Small intestine (tissue), 7 donors: ENCODE measurements around the gene KIAA1958. TPM values are rescaled to one million over a fixed set of nuclear protein-coding genes. Genes with fewer than 3 reads are reported as not detected.

Experiments
- DNase-seq, 2 donors: peaks; one replicate each; pipeline versions ENCODE4 v3.0.0 to v3.0.0-alpha.2; 2013
- FAIRE-seq: peaks from 2 replicates; lab custom pipeline; 2012; peaks lifted over from hg19 to GRCh38; lab: Jason Lieb, UNC
- H3K27ac ChIP-seq, 3 donors: one replicate each; pipeline ENCODE4 v1.5.1; 2013; ENCODE audit warnings: low read length in 2 of 3, mild to moderate bottlenecking in 2 of 3, control low read depth in 1 of 3, inconsistent platforms in 1 of 3, low read depth in 1 of 3, moderate library complexity in 1 of 3
- H3K27me3 ChIP-seq, 3 donors: one replicate each; pipeline ENCODE4 v1.6.1; 2013; ENCODE audit warnings: low read length in 3 of 3, inconsistent platforms in 1 of 3; ENCODE audit not compliant: control insufficient read depth in 3 of 3, insufficient read depth in 3 of 3
- H3K36me3 ChIP-seq, 3 donors: one replicate each; pipeline ENCODE4 v1.6.1; 2013; ENCODE audit warnings: low read length in 3 of 3, inconsistent platforms in 1 of 3, low read depth in 1 of 3, mild to moderate bottlenecking in 1 of 3, moderate library complexity in 1 of 3; ENCODE audit not compliant: control insufficient read depth in 3 of 3, insufficient read depth in 2 of 3
- H3K4me1 ChIP-seq, 3 donors: one replicate each; pipeline ENCODE4 v1.6.1; 2013; ENCODE audit warnings: low read length in 2 of 3, inconsistent platforms in 1 of 3, low read depth in 1 of 3, mild to moderate bottlenecking in 1 of 3, moderate library complexity in 1 of 3; ENCODE audit not compliant: control insufficient read depth in 3 of 3, insufficient read depth in 2 of 3
- H3K4me3 ChIP-seq, 3 donors: one replicate each; pipeline ENCODE4 v1.5.1; 2013; ENCODE audit warnings: low read length in 3 of 3, control low read depth in 1 of 3, inconsistent platforms in 1 of 3, low read depth in 1 of 3, mild to moderate bottlenecking in 1 of 3, moderate library complexity in 1 of 3
- H3K9me3 ChIP-seq, 2 donors: one replicate each; pipeline ENCODE4 v1.6.1; 2013; ENCODE audit warnings: low read depth in 1 of 2, low read length in 1 of 2; ENCODE audit not compliant: control insufficient read depth in 2 of 2, insufficient read depth in 1 of 2
- WGBS, 3 donors: extraction: QIAGEN DNeasy Blood & Tissue Kit; methylation state at CpG; one replicate each; pipeline ENCODE4 v1.1.7; 2013; 5-methylcytosine and 5-hydroxymethylcytosine counted together
- polyA plus RNA-seq, 4 donors: library from polyadenylated mRNA; stranded (reverse) in 3 of 4; unstranded in 1 of 4; fragments of 200-250 nt in 3 of 4; fragments of 120-200 nt in 1 of 4; gene quantifications; one replicate each; pipeline versions ENCODE4 v1.2.1 to v1.2.3, GENCODE V29; 2013
- donor health status: healthy with polysubstance abuse.
- donor health status: control.
- donor health status: control.
- donor health status: Bipolar disorder and iron deficiency.
- donor health status: healthy.

The KIAA1958 gene
- polyA plus RNA-seq, 4 donors: 0.54 to 9.8 (median 1.1) TPM

- DNase-seq (peak; percentile 18 to 36), FAIRE-seq (no peak)
- 57 to 69% (median 68%) methylated on average over 4 of the region's 4 CpGs for WGBS, 3 donors
- no peak overlapping the region for H3K27ac ChIP-seq
- no peaks in the 10 kb centered on the region for H3K27me3 ChIP-seq
- H3K4me3 ChIP-seq: no peak overlapping the region
- H3K9me3 ChIP-seq: no peaks in the 10 kb centered on the region
- peaks cover 0 to 28% (median 1%) of the 10 kb centered on the region in 3 donors for H3K4me1 ChIP-seq
- no peaks in the 10 kb centered on the region for H3K36me3 ChIP-seq
Observed at GRCh38 chr9:112546149-112547012, 59.8 kb downstream of the KIAA1958 start.

DNA sequence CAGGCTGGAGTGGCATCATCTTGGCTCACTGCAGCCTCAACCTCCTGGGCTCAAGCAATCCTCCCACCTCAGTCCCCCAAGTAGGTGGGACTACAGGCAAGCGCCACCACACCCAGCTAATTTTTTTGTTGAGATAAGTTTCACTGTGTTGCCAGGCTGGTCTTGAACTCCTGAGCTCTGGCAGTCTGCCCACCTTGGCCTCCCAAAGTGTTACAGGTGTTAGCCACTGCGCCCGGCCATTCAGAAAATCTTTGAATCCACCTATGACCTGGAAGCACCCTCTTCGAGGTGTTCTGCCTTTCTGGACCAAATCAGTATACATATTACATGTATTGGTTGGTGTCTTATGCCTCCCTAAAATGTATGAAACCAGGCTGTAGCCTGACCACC, 61.4 kb downstream of the KIAA1958 start:
- DNase-seq: peak in 1 of 2 donors; percentile 62
- H3K4me1 ChIP-seq: peaks cover 0 to 30% (median 2%) of the 10 kb centered on the region in 3 donors
- H3K27ac ChIP-seq: peak overlapping the region in 1 of 3 donors; percentile 8

GRCh38 chr9:112548836-112549595, 62.4 kb downstream of the KIAA1958 start:
- Histone ChIP-seq H3K27me3 (no peaks in the 10 kb centered on the region), H3K9me3 (no peaks in the 10 kb centered on the region), H3K4me3 (no peak overlapping the region), H3K36me3 (no peaks in the 10 kb centered on the region), H3K4me1 (peaks cover 0 to 32% (median 4%) of the 10 kb centered on the region in 3 donors), H3K27ac (no peak overlapping the region)
- 77 to 92% (median 90%) methylated on average over 4 of the region's 4 CpGs for WGBS, 3 donors
- no peak for FAIRE-seq
- DNase-seq: no peak

More for the DNA sequence above, 61.4 kb downstream of the KIAA1958 start:
- Histone ChIP-seq H3K36me3 (no peaks in the 10 kb centered on the region), H3K4me3 (no peak overlapping the region), H3K9me3 (no peaks in the 10 kb centered on the region), H3K27me3 (no peaks in the 10 kb centered on the region)
- FAIRE-seq: no peak
- WGBS, 3 donors: 30 to 72% (median 38%) methylated on average over 4 of the region's 4 CpGs

GRCh38 chr9:112550531-112550930, 63.9 kb downstream of the KIAA1958 start:
- WGBS, 3 donors: 69 to 84% (median 75%) methylated on average over 4 of the region's 4 CpGs
- peak; percentile 13 to 32 for DNase-seq
- no peak for FAIRE-seq
- H3K27me3 ChIP-seq: no peaks in the 10 kb centered on the region
- H3K27ac ChIP-seq: peak overlapping the region in 1 of 3 donors; percentile 34
- H3K36me3 ChIP-seq: no peaks in the 10 kb centered on the region
- H3K9me3 ChIP-seq: no peaks in the 10 kb centered on the region
- H3K4me1 ChIP-seq: peaks cover 0 to 41% (median 4%) of the 10 kb centered on the region in 3 donors
- H3K4me3 ChIP-seq: no peak overlapping the region

DNA sequence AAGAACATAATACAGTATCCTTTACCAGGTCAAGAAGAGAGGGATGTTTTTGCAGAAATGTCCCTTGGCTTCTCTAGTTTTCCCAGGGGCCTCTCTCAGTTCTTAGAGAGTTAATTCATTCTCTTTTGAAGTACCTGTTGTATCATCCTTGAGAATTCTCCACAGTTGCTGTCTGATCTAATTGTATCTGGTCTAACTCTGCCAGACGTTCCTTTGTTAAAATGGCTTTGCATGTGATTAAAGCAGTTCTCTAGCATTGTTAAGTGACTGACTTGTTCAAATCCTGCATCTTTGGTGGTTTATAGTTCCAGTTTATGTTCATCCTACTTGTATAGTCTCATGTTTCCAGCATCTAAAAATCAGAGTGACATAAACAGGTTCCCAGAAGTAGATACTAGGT, 65.0 kb downstream of the KIAA1958 start:
- Histone ChIP-seq H3K9me3 (no peaks in the 10 kb centered on the region), H3K4me1 (peaks cover 0 to 44% (median 3%) of the 10 kb centered on the region in 3 donors), H3K4me3 (no peak overlapping the region), H3K27me3 (no peaks in the 10 kb centered on the region), H3K27ac (no peak overlapping the region), H3K36me3 (no peaks in the 10 kb centered on the region)
- 67 to 85% (median 82%) methylated on average over 1 of the region's 1 CpG for WGBS, 3 donors
- DNase-seq (no peak), FAIRE-seq (no peak)

GRCh38 chr9:112552229-112553056, 65.8 kb downstream of the KIAA1958 start:
- peaks cover 4 to 52% (median 8%) of the 10 kb centered on the region in 3 donors for H3K4me1 ChIP-seq
- 77 to 81% (median 80%) methylated on average over 9 of the region's 9 CpGs for WGBS, 3 donors
- no peak for FAIRE-seq
- H3K27me3 ChIP-seq: no peaks in the 10 kb centered on the region
- H3K36me3 ChIP-seq: no peaks in the 10 kb centered on the region
- no peak overlapping the region for H3K4me3 ChIP-seq
- no peaks in the 10 kb centered on the region for H3K9me3 ChIP-seq
- no peak overlapping the region for H3K27ac ChIP-seq
- no peak for DNase-seq

GRCh38 chr9:112553256-112553826, 66.7 kb downstream of the KIAA1958 start:
- FAIRE-seq: no peak
- peak in 1 of 2 donors; percentile 25 for DNase-seq
- peaks cover 4 to 51% (median 8%) of the 10 kb centered on the region in 3 donors for H3K4me1 ChIP-seq

More at GRCh38 chr9:112553256-112553826, 66.7 kb downstream of the KIAA1958 start:
- H3K27me3 ChIP-seq: no peaks in the 10 kb centered on the region
- WGBS, 3 donors: 29 to 50% (median 36%) methylated on average over 2 of the region's 2 CpGs
- H3K9me3 ChIP-seq: no peaks in the 10 kb centered on the region
- peak overlapping the region in 1 of 3 donors; percentile 8 for H3K27ac ChIP-seq
- no peaks in the 10 kb centered on the region for H3K36me3 ChIP-seq
- no peak overlapping the region for H3K4me3 ChIP-seq
